ENCODE data around the gene AP1S2.
"Not testable (repeated sequence)": the region's sequence is repeated elsewhere in the genome, so short reads cannot be mapped to it uniquely, and the experiment has no call there.

Gene AP1S2

DNA sequence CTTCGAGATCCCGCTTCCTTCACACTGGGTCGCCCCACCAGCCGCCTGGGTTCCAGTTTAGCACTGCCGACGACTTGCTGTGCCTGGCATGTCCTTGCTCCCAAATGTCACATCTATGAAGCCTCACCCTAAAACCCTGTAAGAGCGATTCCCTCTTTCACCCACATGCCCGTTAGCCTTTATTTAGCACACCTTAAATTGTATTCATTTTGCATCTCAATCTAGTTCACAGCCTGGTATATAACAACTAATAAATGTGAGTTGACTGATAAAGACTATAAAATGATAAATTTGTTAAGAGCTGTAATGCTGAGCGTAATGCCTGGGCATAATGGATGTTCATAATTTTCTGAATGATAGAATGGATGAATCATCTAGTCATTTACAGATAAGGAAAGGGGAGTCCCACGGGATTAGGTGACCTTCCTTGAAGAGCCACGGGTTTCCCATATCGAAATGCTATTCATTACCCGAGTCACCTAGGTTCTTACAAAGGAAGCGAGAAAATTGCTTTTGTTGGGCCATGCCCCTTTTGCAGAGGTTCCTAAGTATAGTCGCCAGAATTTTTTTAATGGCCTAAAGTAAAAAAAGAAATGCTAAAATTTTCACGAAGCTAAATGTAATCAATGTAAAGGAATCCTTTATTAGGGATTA lies 1.1 kb upstream of the AP1S2 start:
- DNase-seq (ENCODE audit: low read depth in 1 of 2, low spot score in 1 of 2), result no peak

GRCh38 chrX:15854080-15854655 lies 445 bp downstream of the AP1S2 start:
- DNase-seq (ENCODE audit: low read depth in 1 of 2, low spot score in 1 of 2), result peak in 1 of 2 donors; percentile 33

DNA sequence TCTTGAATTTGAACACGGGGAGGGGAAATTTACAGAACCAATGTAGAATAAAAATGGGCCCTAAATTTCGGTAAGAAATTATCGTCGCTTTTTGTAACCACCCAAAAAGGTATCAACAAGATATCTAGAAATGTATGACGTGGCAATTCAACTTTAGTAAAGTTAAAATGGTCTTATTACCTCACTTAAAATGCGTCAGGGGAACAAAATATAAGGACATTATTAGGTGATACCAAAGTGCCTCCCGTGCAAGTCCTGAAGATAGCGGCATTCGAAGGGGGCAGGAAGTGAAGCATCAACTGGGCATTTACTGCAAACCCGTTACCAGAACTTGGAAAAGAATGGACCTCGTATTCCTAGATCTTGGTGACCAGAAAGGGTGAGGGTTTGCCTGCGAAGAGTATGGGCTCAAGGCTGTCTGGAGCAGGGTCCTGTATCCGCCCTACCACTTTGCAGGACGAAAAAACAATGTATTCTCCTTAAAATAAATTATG lies 980 bp downstream of the AP1S2 start:
- DNase-seq (ENCODE audit: low read depth in 1 of 2, low spot score in 1 of 2), result no peak

- DNase-seq (ENCODE audit: low read depth in 1 of 2, low spot score in 1 of 2), result no peak
These were observed 5.1 kb downstream of the AP1S2 start for GRCh38 chrX:15849555-15849954.

GRCh38 chrX:15848576-15848975 lies 6.0 kb downstream of the AP1S2 start:
- no peak for DNase-seq (ENCODE audit: low read depth in 1 of 2, low spot score in 1 of 2)

DNA sequence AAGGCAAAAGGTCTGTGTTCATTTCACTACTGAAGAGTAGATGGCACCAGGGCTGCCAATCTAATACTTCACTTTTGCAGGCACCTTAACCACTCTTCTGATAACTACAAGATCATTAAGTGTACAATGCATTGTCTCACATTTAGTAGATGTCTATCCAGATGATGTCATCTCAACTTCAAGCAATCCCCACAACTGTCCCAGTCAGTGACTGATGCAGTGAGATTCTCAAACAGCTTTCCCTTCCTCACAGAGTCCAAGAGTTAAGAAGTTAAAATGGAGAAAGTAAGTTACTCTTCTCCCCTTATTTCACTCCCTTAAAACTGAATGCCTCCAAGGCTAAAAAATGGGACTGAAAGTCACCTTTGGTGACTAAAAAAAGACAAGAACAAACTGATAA lies 10.7 kb downstream of the AP1S2 start:
- DNase-seq (ENCODE audit: low read depth in 1 of 2, low spot score in 1 of 2), result no peak

DNA sequence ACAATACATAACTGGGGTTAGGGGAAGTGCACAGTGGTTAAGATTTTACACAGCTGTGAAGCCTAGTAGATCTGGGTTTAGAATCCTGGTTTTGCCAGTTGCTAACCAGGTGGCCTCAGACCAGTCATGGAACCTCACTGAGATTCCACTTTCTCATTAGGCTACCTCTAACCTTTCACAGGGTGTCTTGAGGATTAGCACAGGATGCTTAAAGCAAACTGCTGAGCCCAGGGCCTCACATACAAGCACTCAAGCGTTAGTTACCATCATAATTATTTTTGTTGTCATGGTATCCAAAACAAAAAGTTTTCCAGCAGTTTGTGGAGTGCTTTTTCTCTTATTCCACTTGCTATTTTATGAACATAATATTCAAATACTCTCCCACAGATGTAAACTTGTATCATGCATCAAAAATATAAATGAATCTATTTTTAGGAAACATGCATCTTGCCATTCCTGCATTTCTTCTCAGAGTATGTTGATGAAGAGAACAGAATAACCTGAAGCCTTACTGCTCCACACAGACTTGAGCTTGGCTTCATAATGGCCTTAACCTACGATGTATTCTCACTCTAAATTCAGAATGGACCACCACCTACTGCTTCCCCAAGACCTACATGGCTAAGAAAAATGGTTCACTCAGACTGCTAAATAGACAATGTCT lies 12.6 kb downstream of the AP1S2 start:
- DNase-seq (ENCODE audit: low read depth in 1 of 2, low spot score in 1 of 2), result no peak

- DNase-seq (ENCODE audit: low read depth in 1 of 2, low spot score in 1 of 2), result no peak
These were observed 16.6 kb downstream of the AP1S2 start for GRCh38 chrX:15838017-15838416.

GRCh38 chrX:15834827-15835595 lies 19.6 kb downstream of the AP1S2 start:
- no peak for DNase-seq (ENCODE audit: low read depth in 1 of 2, low spot score in 1 of 2)

DNA sequence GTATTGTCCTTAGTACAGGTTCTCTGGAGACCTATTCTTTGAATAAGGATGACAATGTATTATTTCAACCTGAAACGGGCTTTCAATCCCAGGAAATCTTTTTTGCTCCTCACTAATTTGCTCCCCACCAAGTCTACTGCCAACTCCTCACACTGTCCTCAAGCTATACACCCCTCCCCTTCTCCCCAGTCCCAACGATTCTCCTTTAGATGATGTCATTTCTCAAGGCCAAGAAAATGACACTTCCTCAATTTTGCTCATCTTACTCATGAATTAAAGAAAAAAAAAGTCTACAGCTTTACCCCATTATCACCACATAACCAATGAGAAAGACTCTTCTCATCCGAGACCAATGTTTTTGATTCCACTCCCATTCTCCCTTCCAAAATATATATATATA lies 20.6 kb downstream of the AP1S2 start:
- no peak for DNase-seq (ENCODE audit: low read depth in 1 of 2, low spot score in 1 of 2)

GRCh38 chrX:15831347-15831746 lies 23.3 kb downstream of the AP1S2 start:
- not testable (repeated sequence) for DNase-seq (ENCODE audit: low read depth in 1 of 2, low spot score in 1 of 2)

DNA sequence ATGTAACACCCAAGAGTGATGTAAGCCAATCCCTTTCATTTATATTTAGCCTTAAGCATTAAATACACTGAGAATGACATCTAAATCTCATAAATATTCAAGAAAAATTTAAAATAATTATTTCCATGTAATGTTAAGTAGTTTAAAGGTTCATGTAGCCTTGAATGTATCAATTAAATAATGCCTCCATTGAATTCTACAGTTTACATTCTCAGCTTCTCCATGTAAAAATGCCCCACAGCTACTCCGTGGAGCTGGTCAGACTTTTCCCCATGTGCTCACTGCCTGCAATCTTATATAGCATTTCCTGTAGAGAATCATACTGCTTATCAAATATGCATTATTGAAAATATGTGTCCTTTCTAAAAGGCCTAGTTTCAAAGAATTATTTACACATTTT lies 25.4 kb downstream of the AP1S2 start:
- DNase-seq (ENCODE audit: low read depth in 1 of 2, low spot score in 1 of 2), result no peak

DNA sequence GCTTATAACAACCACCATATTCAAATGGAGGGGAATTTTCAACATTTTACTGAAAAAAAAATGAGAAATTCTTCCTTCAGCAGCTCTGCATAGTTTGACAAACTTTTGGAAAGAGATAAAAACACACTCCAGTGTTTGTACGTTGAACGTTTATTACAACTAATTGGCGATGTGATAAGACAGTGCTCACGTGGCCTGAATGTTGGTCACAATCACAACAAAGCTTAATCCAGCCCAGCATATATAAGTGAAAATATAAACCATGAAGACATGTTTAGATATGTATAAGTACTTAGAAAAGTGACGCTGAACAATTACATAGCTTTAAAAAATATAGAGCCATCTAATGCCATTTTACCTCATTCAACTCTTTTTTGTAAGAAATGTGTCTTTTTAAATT lies 28.7 kb downstream of the AP1S2 start:
- DNase-seq (ENCODE audit: low read depth in 1 of 2, low spot score in 1 of 2), result no peak

DNA sequence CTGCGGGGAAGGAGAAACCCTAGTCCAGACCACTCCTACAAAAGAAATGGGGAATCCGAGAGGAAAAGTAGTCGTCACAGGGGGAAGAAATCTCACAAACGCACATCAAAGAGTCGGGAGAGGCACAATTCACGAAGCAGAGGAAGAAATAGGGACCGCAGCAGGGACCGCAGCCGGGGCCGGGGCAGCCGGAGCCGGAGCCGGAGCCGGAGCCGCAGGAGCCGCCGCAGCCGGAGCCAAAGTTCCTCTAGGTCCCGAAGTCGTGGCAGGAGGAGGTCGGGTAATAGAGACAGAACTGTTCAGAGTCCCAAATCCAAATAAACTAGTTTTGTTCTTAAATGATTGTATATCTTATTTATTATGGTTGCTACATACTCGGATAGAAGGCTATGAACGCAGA lies 31.7 kb downstream of the AP1S2 start:
- no peak for DNase-seq (ENCODE audit: low read depth in 1 of 2, low spot score in 1 of 2)

DNA sequence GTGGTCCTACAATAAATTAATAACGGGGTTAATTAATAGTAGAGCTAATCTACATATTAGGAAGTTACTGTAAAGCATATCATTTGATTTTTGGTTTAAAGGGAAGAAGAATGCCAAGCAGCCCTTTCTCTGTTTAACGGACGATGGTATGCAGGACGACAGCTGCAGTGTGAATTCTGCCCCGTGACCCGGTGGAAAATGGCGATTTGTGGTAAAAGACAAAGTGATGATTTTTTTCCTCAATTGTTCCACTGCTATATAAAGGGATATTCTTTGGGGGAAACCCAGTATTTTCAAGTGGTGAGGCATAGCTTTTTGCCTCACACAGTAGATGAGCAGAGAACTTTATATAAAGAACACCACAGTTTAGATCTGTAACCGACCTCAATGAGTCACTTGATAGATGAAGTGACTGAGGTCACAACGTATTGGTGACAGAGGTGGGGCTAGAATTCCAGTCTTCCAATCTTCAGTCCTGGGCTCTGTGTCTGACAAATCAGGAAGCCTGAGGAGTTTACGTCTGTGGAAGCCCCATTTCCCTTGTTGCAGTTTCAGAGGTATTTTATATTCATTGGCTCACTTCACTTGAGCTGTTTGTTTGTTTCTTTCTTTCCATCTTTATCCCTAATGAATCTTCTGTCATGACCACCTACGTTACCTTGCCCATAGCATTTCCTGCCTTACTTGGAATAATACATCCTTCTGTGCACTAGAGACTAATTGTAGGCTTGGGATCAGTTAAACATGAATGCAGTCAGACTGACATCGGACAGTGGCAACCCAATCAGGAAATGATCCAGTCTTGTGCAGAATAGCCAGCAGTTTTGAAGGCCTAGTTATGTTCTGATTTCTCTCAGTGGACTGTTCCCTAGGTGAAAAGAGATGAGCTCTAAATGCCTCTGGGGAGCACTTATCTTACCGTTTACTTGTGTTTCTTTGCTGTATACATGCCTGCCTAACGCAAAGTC lies 34.2 kb downstream of the AP1S2 start:
- DNase-seq (ENCODE audit: low read depth in 1 of 2, low spot score in 1 of 2), result no peak

- peak in 1 of 2 donors; percentile 2 for DNase-seq (ENCODE audit: low read depth in 1 of 2, low spot score in 1 of 2)
These were observed 37.7 kb downstream of the AP1S2 start for GRCh38 chrX:15816886-15817285.

GRCh38 chrX:15816438-15816809 lies 38.2 kb downstream of the AP1S2 start:
- DNase-seq (ENCODE audit: low read depth in 1 of 2, low spot score in 1 of 2), result no peak

GRCh38 chrX:15815779-15816437 lies 38.7 kb downstream of the AP1S2 start:
- no peak for DNase-seq (ENCODE audit: low read depth in 1 of 2, low spot score in 1 of 2)

- DNase-seq (ENCODE audit: low read depth in 1 of 2, low spot score in 1 of 2), result no peak
These were observed 39.7 kb downstream of the AP1S2 start for GRCh38 chrX:15814771-15815365.

- no peak for DNase-seq (ENCODE audit: low read depth in 1 of 2, low spot score in 1 of 2)
These were observed 41.2 kb downstream of the AP1S2 start for GRCh38 chrX:15813416-15813815.

All from activated T-helper 1 cell treated with anti-CD3 and anti-CD28 coated beads, Interleukin-2, amount 50 U/mL, for 16 hours (primary cell).